HFFc6 (cell line): ENCODE data around the gene GRIP2. TPM values are rescaled to one million over a fixed set of nuclear protein-coding genes. Genes with fewer than 3 reads are reported as not detected.
A peak's percentile ranks its signal among the peaks of the same experiment; 100 is the strongest.

Source experiments
- DNase-seq: peaks from one replicate; pipeline ENCODE4 v3.0.0-alpha.2; 2018
- H3K27ac Mint-ChIP-seq: 2 replicates; pipeline ENCODE4 v1.8.0; 2020; ENCODE audit warnings: mild to moderate bottlenecking, mixed read lengths
- H3K27me3 Mint-ChIP-seq: 2 replicates; pipeline ENCODE4 v1.8.0; 2021; ENCODE audit warnings: mild to moderate bottlenecking, moderate library complexity, mixed read lengths; ENCODE audit not compliant: insufficient read depth
- H3K36me3 Mint-ChIP-seq: 2 replicates; pipeline ENCODE4 v1.8.0; 2021; ENCODE audit warnings: low read depth, mixed read lengths
- H3K4me1 Mint-ChIP-seq: 2 replicates; pipeline ENCODE4 v1.8.0; 2020; ENCODE audit warnings: low read depth, mixed read lengths
- H3K4me3 Mint-ChIP-seq: 2 replicates; pipeline ENCODE4 v1.8.0; 2020; ENCODE audit warnings: mild to moderate bottlenecking, moderate library complexity, mixed read lengths
- H3K9me3 Mint-ChIP-seq: 2 replicates; pipeline ENCODE4 v1.8.0; 2020; ENCODE audit warnings: mild to moderate bottlenecking, mixed read lengths
- total RNA-seq, 6 experiments: library from RNA; stranded (reverse); fragmentation: NEBNext Ultra II Directional; extraction: Animal tissue kit (Norgen Biotek cat#: 25700); gene quantifications; 2 replicates in 1 of 6; 3 replicates in 5 of 6; pipeline ENCODE4 v1.2.3, GENCODE V29; 2021
- TF ChIP-seq, protein P1 (sequence below): fragments of 200-600 bp; sonication (generic); IDR thresholded peaks from 2 replicates; pipeline ENCODE4 v1.5.0; 2021; ENCODE audit warnings: antibody characterized with exemption, mild to moderate bottlenecking

Gene GRIP2
- total RNA-seq, 6 experiments from 2014 or later: 0.05 to 0.25 (median 0.13) TPM; not detected in 2

DNA sequence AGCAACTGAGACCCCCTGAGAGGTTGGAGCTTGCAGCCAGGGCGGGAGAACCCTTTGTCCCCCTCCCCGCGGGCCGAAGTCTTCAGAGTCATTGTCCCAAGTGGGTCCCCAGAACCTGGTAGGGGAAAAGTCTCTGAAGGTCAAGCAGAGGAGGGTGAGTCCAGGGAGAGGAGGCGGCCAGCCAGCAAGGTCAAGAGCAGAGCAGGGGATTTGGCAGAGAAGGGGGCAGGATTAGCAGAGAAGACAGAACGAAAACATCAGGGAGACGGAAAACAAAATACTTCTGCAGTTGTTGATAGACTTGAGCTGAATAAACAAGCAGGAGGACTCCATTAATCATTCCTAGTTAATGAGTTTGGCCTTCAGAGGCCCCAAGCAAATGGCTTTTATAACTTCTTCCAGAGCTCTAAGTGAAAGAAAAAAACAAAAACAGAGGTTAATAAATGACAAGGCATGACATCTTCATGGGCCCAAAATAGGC, 66.7 kb downstream of the GRIP2 start:
- DNase-seq: no peak
- H3K9me3 Mint-ChIP-seq: no peaks in the 10 kb centered on the region
- TF ChIP-seq, protein P1, sequence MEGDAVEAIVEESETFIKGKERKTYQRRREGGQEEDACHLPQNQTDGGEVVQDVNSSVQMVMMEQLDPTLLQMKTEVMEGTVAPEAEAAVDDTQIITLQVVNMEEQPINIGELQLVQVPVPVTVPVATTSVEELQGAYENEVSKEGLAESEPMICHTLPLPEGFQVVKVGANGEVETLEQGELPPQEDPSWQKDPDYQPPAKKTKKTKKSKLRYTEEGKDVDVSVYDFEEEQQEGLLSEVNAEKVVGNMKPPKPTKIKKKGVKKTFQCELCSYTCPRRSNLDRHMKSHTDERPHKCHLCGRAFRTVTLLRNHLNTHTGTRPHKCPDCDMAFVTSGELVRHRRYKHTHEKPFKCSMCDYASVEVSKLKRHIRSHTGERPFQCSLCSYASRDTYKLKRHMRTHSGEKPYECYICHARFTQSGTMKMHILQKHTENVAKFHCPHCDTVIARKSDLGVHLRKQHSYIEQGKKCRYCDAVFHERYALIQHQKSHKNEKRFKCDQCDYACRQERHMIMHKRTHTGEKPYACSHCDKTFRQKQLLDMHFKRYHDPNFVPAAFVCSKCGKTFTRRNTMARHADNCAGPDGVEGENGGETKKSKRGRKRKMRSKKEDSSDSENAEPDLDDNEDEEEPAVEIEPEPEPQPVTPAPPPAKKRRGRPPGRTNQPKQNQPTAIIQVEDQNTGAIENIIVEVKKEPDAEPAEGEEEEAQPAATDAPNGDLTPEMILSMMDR: no peak
- H3K4me1 Mint-ChIP-seq: peaks cover 33% of the 10 kb centered on the region
- H3K27me3 Mint-ChIP-seq: peaks cover 2% of the 10 kb centered on the region; the same call in 1 of the 2 replicates
- H3K36me3 Mint-ChIP-seq: peaks cover 34% of the 10 kb centered on the region
- H3K4me3 Mint-ChIP-seq: peak overlapping the region; percentile 79
- H3K27ac Mint-ChIP-seq: peak overlapping the region; percentile 99

DNA sequence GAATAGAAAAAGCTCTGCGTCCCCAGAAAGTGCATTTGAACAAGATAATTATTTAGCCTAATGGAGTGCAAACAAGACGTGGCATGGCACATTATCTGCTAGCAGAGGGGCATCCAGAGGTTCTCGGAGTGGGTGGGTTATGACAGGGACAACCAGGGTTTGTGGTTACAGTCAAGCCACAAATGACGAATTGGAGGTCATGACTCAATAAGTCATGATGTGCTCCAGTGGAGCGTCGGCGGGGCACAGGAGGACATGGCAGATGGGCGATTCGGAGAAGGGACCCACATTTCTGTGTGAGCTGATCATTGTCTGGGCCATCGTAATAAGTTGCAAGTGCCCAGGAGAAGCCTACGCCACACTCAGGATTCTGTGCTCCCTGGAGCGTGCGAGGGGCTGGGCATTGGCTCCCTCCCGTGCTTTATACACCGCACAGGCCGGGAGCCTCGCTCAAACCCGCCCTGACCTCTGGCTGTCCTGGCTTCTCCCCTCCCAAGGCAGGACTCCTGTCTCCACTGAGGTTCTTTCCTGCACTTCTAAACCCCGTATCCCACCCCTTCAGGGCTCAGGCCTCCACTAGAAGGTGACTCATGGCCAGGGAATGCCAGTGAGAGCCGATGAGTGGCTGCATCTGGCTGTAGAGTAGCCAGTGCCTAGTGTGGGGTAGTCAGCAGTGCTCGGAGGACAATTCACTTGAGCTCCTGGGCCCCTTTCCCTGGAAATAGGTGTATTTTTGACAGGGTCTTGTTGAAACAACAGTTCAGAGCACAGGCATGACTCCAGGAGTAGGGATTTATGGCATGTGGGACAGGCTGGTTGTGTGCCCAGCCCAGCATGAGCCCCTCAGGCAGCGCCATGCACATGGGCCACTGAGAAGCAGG, 67.4 kb downstream of the GRIP2 start:
- Mint-ChIP-seq H3K27ac (peak overlapping the region; percentile 99), H3K4me3 (peak overlapping the region; percentile 79), H3K27me3 (peaks cover 2% of the 10 kb centered on the region; the same call in 1 of the 2 replicates), H3K36me3 (peaks cover 30% of the 10 kb centered on the region), H3K9me3 (no peaks in the 10 kb centered on the region), H3K4me1 (peaks cover 33% of the 10 kb centered on the region)
- TF ChIP-seq, protein P1: no peak
- DNase-seq: peak; percentile 91

DNA sequence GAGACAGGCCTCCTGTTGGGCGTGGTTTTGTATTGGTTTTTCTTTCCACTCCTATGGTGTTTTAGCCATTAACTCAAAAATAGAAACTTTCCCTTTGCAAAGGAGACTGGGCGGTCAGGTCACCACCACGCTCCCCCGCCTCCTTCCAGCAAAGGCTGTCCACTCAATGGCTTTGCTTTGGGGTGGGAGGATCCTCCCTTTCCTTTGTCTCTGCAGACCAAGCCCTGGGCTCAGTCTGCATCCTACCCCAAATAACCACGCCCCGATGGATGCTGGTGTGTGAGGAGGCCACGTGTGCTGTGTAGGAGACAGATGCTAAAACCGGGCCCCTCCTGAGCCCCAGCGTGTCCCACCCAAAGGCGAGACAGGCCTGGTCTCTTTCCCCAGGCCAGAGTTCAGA, 68.5 kb downstream of the GRIP2 start:
- no peaks in the 10 kb centered on the region; the same call in 1 of the 2 replicates for H3K27me3 Mint-ChIP-seq
- H3K36me3 Mint-ChIP-seq: peaks cover 28% of the 10 kb centered on the region
- no peak for DNase-seq
- no peak overlapping the region; the same call in 1 of the 2 replicates for H3K4me3 Mint-ChIP-seq
- peaks cover 33% of the 10 kb centered on the region for H3K4me1 Mint-ChIP-seq
- H3K27ac Mint-ChIP-seq: peak overlapping the region; percentile 99
- TF ChIP-seq, protein P1: no peak
- H3K9me3 Mint-ChIP-seq: no peaks in the 10 kb centered on the region

DNA sequence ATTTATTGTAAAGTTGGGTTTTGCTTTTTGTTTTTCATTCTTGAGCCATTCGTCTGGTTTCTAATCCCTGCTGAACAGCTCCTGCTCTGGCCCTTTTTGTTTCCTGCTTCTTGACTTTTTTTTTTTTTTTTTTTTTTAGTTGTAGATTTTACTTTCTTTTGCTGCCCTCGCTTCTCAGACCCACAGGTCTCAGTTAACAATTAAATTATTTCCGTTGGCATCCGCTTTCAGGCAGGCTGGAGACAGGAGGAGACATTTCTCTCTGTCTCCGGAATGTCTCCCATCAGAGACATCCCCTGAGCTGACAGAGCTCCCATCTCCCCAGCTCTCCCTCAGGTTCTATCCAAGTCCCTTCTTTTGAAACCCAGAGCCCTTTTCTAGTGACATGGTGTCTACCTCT, 69.1 kb downstream of the GRIP2 start:
- H3K36me3 Mint-ChIP-seq: peaks cover 28% of the 10 kb centered on the region
- H3K27me3 Mint-ChIP-seq: no peaks in the 10 kb centered on the region; the same call in 1 of the 2 replicates
- no peaks in the 10 kb centered on the region for H3K9me3 Mint-ChIP-seq
- TF ChIP-seq, protein P1: no peak
- peak overlapping the region; percentile 99 for H3K27ac Mint-ChIP-seq
- peaks cover 33% of the 10 kb centered on the region for H3K4me1 Mint-ChIP-seq
- no peak for DNase-seq
- H3K4me3 Mint-ChIP-seq: no peak overlapping the region

DNA sequence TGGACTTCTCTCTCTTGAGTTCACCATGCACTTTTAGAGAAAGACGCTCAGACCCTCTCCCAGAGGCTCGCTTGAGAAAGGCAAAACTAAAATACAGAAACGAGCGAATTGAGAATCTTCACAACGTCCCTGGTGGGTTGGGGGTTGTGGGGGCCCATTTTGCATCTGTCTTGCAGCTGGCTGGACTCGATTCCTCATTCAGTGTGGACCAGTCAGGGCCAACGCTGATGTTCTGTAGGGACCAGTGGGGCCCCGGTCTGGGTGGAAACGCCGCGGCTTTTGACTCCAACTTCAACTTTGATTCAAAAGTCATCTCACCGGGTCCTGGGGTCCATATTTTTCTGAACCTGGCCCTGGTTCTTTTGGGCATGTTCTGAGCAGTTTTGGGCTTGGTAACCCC, 69.7 kb downstream of the GRIP2 start:
- Mint-ChIP-seq H3K36me3 (peaks cover 28% of the 10 kb centered on the region), H3K4me3 (no peak overlapping the region), H3K27me3 (no peaks in the 10 kb centered on the region; the same call in 1 of the 2 replicates), H3K27ac (no peak overlapping the region), H3K4me1 (peaks cover 33% of the 10 kb centered on the region), H3K9me3 (no peaks in the 10 kb centered on the region)
- DNase-seq: no peak
- TF ChIP-seq, protein P1: no peak
